Calu3 (cell line): ENCODE results near the gene DCAF12L1. TPM values are rescaled to one million over a fixed set of nuclear protein-coding genes. Genes with fewer than 3 reads are reported as not detected.

Source experiments
- BruUV-seq: library from RNA; stranded (reverse); fragments of 400-500 nt; replicated peaks from 2 replicates; lab custom pipeline; 2021; lab: Mats Ljungman, UMichigan
- CTCF ChIA-PET: fragments of 300-600 bp; sonication (Branson Sonifier 250); formaldehyde crosslinking; loops from one replicate; lab custom pipeline; 2022; ENCODE audit warnings: antibody characterized with exemption; lab: Charles Lee
- DNase-seq: peaks from one replicate; pipeline ENCODE4 v3.0.0; 2022
- H3K27ac Mint-ChIP-seq: one replicate; pipeline ENCODE4 v1.8.0; 2022; ENCODE audit warnings: mixed read lengths; ENCODE audit not compliant: unreplicated experiment
- H3K27me3 Mint-ChIP-seq: one replicate; pipeline ENCODE4 v1.8.0; 2022; ENCODE audit warnings: mixed read lengths; ENCODE audit not compliant: unreplicated experiment
- H3K36me3 Mint-ChIP-seq: one replicate; pipeline ENCODE4 v1.8.0; 2022; ENCODE audit warnings: mild to moderate bottlenecking, moderate library complexity, mixed read lengths; ENCODE audit not compliant: insufficient read depth, unreplicated experiment
- H3K4me1 Mint-ChIP-seq: one replicate; pipeline ENCODE4 v1.8.0; 2022; ENCODE audit warnings: mild to moderate bottlenecking, low read depth, mixed read lengths; ENCODE audit not compliant: unreplicated experiment
- H3K4me3 Mint-ChIP-seq: one replicate; pipeline ENCODE4 v1.8.0; 2022; ENCODE audit warnings: mild to moderate bottlenecking, low read depth, moderate library complexity, mixed read lengths; ENCODE audit not compliant: unreplicated experiment
- H3K9me3 Mint-ChIP-seq: one replicate; pipeline ENCODE4 v1.8.0; 2022; ENCODE audit warnings: low read depth, mixed read lengths; ENCODE audit not compliant: unreplicated experiment
- intact Hi-C: fragments of 100-400 bp; cut with micrococcal nuclease; formaldehyde crosslinking; loops from one replicate; pipeline ENCODE4 v1.10.0; 2022; ENCODE audit not compliant: unreplicated experiment
- total RNA-seq: library from RNA; stranded (reverse); gene quantifications from 2 replicates; pipeline ENCODE4 v1.2.3, GENCODE V29; 2022
- TF ChIP-seq, protein P1 (sequence below): fragments of 200-600 bp; IDR thresholded peaks from one replicate; pipeline ENCODE4 v1.8.0; 2022; ENCODE audit warnings: antibody characterized with exemption; ENCODE audit not compliant: unreplicated experiment

The DCAF12L1 gene
- total RNA-seq, 1 experiment from 2014 or later, result not detected

DNA sequence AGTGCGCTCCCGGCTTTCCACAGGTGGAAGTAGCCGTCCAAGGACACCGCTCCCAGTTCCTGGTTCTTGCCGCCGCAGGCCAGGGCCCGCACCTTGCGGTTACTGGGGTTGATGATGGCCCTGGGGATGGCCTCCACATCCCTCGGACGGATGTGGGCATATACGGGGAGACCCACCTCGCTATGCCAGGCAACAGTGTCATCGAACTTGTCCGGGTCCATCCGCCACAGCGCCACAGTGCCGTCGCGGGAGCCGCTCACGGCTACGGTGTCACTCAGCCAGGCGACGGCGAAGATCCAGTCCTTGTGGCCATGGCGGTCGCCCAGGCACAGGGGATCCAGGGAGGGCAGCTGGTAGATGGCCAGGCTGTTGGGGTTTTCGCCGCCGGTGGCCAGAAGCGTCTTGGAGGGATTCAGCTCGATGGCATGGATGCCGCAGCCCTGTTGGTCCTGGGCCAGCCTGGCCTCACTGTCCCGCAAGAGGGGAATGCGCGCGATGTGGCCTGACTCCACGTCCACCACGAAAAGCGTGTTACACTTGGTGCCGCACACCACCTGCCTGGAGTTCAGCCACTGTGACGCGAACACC, 795 bp downstream of the DCAF12L1 start:
- Mint-ChIP-seq H3K4me1 (no peaks in the 10 kb centered on the region), H3K9me3 (no peaks in the 10 kb centered on the region), H3K27me3 (no peaks in the 10 kb centered on the region), H3K36me3 (no peaks in the 10 kb centered on the region), H3K27ac (no peak overlapping the region), H3K4me3 (no peak overlapping the region)
- BruUV-seq, result no TSS peak
- intact Hi-C loops, result no loop called here
- CTCF ChIA-PET, result no interaction called here
- TF ChIP-seq, protein P1, sequence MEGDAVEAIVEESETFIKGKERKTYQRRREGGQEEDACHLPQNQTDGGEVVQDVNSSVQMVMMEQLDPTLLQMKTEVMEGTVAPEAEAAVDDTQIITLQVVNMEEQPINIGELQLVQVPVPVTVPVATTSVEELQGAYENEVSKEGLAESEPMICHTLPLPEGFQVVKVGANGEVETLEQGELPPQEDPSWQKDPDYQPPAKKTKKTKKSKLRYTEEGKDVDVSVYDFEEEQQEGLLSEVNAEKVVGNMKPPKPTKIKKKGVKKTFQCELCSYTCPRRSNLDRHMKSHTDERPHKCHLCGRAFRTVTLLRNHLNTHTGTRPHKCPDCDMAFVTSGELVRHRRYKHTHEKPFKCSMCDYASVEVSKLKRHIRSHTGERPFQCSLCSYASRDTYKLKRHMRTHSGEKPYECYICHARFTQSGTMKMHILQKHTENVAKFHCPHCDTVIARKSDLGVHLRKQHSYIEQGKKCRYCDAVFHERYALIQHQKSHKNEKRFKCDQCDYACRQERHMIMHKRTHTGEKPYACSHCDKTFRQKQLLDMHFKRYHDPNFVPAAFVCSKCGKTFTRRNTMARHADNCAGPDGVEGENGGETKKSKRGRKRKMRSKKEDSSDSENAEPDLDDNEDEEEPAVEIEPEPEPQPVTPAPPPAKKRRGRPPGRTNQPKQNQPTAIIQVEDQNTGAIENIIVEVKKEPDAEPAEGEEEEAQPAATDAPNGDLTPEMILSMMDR, result no peak
- no peak for DNase-seq

DNA sequence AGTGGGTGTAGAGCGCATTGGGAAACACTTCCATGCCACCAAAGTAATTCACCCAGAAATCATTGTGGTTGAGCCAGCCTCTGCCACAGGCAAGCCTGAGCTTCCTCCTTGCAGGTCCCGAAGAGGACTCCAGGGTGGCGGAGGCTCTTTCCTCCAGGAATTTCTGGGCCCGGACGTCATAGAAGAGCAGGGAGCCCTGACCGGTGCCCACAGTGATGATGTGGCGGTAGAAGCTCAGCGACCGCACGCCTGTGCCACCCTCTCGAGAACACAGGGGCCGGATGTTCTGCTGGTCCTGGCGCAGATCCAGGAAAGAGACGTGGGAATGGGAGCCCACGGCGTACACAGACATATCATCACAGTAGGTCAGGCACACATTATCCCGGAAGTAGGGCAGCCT, 1.3 kb downstream of the DCAF12L1 start:
- H3K4me3 Mint-ChIP-seq, result no peak overlapping the region
- no peaks in the 10 kb centered on the region for H3K4me1 Mint-ChIP-seq
- no TSS peak for BruUV-seq
- CTCF ChIA-PET, result no interaction called here
- no peaks in the 10 kb centered on the region for H3K36me3 Mint-ChIP-seq
- H3K27me3 Mint-ChIP-seq, result no peaks in the 10 kb centered on the region
- no peak for DNase-seq
- H3K9me3 Mint-ChIP-seq, result no peaks in the 10 kb centered on the region
- TF ChIP-seq, protein P1, result no peak
- intact Hi-C loops, result no loop called here
- no peak overlapping the region for H3K27ac Mint-ChIP-seq

DNA sequence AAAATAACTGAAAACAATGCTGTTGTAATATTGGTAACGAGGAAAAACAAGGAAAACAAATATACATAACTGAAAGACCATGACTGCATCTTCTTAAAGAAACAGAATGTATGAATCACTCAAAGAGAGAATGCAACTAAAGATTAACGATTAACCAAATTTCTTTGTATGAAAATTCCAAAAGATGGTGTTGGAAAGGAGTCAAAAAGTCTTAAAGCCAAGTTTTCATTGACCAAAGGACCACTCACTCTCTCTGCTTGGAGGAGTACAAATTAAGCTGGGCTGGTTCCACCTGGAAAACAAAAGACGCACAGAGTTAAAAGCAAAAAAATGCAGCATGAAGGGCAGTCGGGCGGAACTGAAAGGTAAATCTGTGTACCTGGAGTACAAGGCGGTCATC, 1.8 kb downstream of the DCAF12L1 start:
- intact Hi-C loops, result no loop called here
- H3K27ac Mint-ChIP-seq, result no peak overlapping the region
- no peaks in the 10 kb centered on the region for H3K36me3 Mint-ChIP-seq
- no peaks in the 10 kb centered on the region for H3K27me3 Mint-ChIP-seq
- no peaks in the 10 kb centered on the region for H3K9me3 Mint-ChIP-seq
- CTCF ChIA-PET, result no interaction called here
- TF ChIP-seq, protein P1, result no peak
- no peaks in the 10 kb centered on the region for H3K4me1 Mint-ChIP-seq
- DNase-seq, result no peak
- no peak overlapping the region for H3K4me3 Mint-ChIP-seq
- no TSS peak for BruUV-seq

DNA sequence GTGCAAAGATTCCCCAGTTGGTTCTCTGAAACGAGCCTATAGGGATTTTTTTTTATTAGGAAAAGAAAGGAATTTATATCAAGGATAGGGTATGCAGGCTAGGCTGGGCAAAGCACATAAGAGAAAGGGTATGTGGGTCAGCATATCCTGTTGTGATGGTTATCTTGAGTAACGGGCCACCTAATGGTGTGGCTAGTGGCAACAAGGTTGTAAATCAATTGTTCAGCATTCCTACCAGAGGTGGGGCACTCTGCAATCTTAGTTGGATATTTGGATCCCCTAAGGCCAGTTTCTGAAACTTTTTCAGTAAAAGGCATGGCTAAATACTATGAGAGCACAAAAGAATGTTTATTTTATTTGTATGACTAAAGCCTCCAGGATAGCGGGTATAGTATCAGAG, 42.7 kb downstream of the DCAF12L1 start:
- no peak overlapping the region for H3K27ac Mint-ChIP-seq
- peaks cover 10% of the 10 kb centered on the region for H3K9me3 Mint-ChIP-seq
- H3K27me3 Mint-ChIP-seq, result no peaks in the 10 kb centered on the region

More for the DNA sequence above, 42.7 kb downstream of the DCAF12L1 start:
- CTCF ChIA-PET, result no interaction called here
- DNase-seq, result no peak
- H3K4me3 Mint-ChIP-seq, result no peak overlapping the region
- no peaks in the 10 kb centered on the region for H3K4me1 Mint-ChIP-seq
- intact Hi-C loops, result no loop called here
- no peaks in the 10 kb centered on the region for H3K36me3 Mint-ChIP-seq
- TF ChIP-seq, protein P1, result no peak
- BruUV-seq, result no TSS peak
